Muscle layer of duodenum (tissue), 2 donors: Measurements from ENCODE around the gene TLE4.
"Not testable (repeated sequence)": the region's sequence is repeated elsewhere in the genome, so short reads cannot be mapped to it uniquely, and the experiment has no call there.

Source experiments
- H3K27ac ChIP-seq: one replicate; pipeline ENCODE4 v1.7.0; 2013; ENCODE audit warnings: mild to moderate bottlenecking, low read length
- H3K27me3 ChIP-seq: one replicate; pipeline ENCODE4 v1.7.0; 2013; ENCODE audit warnings: low read depth, mild to moderate bottlenecking, control low read depth, low read length
- H3K36me3 ChIP-seq, 2 donors: one replicate each; pipeline ENCODE4 v1.7.0; 2013; ENCODE audit warnings: low read length in 2 of 2, control low read depth in 1 of 2, mild to moderate bottlenecking in 1 of 2; ENCODE audit not compliant: insufficient read depth in 2 of 2, control insufficient read depth in 1 of 2
- H3K4me1 ChIP-seq, 2 donors: one replicate each; pipeline ENCODE4 v1.7.0; 2013; ENCODE audit warnings: low read length in 2 of 2, mild to moderate bottlenecking in 2 of 2, control low read depth in 1 of 2, moderate library complexity in 1 of 2; ENCODE audit not compliant: insufficient read depth in 2 of 2, control insufficient read depth in 1 of 2
- H3K4me3 ChIP-seq, 2 donors: one replicate each; pipeline ENCODE4 v1.7.0; 2013; ENCODE audit warnings: low read length in 2 of 2, low read depth in 1 of 2, mild to moderate bottlenecking in 1 of 2
- H3K9me3 ChIP-seq, 2 donors: one replicate each; pipeline ENCODE4 v1.7.0; 2013; ENCODE audit warnings: low read length in 2 of 2, control low read depth in 1 of 2, mild to moderate bottlenecking in 1 of 2; ENCODE audit not compliant: control insufficient read depth in 1 of 2
- donor health status: healthy.

Gene TLE4

GRCh38 chr9:79623799-79624721 lies 52.3 kb downstream of the TLE4 start:
- no peak overlapping the region for H3K4me3 ChIP-seq
- peaks cover 5 to 8% of the 10 kb centered on the region in 2 donors for H3K4me1 ChIP-seq
- no peaks in the 10 kb centered on the region for H3K27me3 ChIP-seq
- H3K9me3 ChIP-seq = no peaks in the 10 kb centered on the region
- H3K36me3 ChIP-seq = no peaks in the 10 kb centered on the region
- H3K27ac ChIP-seq = no peak overlapping the region

DNA sequence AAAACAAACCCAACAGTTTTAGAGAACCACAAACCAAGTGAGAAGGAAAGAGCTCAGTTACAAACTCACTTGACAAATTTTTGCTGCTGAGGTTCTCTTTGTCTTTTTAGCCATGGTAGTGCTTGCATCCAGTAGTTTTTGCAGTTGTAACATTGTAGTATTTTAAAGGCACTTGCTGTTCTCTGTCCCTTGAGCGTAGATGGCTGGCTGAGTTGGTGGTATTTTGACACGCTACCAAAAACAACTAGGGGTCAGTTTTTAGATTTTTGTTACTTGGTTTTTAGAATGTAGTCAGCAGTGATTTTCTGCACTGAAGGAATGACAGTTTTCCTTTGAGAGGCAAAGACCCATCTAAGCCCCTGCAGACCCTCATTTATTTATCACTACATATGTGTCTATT lies 58.0 kb downstream of the TLE4 start:
- no peaks in the 10 kb centered on the region for H3K36me3 ChIP-seq

DNA sequence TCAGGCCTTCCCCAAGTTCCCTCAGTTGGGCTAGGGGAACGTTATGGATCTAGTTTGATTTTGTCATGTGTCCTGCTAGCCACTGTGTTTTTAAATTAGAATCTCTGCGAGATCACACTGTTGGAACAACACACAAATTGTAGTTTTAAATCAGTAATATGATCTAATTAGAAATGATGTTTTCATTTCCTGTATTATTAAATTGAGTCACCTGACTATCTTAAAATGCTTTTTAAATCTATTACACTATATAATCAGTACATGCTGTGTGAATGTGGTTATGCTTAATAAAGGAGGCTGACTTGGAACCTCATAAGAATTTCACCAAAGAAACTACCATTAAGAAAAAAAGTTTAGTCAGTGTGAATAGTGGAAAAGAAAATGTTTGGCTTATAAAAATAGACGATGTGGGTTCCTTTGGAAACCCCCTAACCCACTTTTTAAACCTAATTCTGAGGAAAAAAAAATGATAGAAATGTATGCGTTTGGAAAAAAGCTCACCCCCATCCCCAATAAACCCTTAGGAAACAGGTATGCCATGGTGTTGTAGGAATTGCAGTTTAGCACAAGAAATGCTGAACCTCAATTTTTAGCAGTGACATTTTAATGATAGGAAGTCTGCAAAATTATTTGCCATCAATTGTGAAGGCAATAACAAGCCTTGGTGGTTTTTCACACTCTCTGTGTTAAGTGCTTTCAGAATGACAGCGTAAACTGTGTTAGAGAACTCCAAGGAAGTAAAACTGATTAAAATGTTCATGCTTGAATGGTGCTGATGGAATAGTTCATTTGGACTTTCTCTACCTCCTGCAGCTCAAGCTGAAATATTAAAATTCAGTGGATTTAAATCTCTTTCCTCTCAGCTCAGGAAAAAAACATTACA lies 59.0 kb downstream of the TLE4 start:
- no peaks in the 10 kb centered on the region for H3K9me3 ChIP-seq
- H3K27ac ChIP-seq = no peak overlapping the region
- no peaks in the 10 kb centered on the region for H3K27me3 ChIP-seq
- H3K36me3 ChIP-seq = no peaks in the 10 kb centered on the region
- no peaks in the 10 kb centered on the region for H3K4me1 ChIP-seq
- no peak overlapping the region for H3K4me3 ChIP-seq

More for the DNA sequence above, 58.0 kb downstream of the TLE4 start:
- Histone ChIP-seq H3K4me1 (no peaks in the 10 kb centered on the region), H3K27ac (no peak overlapping the region), H3K9me3 (no peaks in the 10 kb centered on the region), H3K4me3 (no peak overlapping the region), H3K27me3 (no peaks in the 10 kb centered on the region)

DNA sequence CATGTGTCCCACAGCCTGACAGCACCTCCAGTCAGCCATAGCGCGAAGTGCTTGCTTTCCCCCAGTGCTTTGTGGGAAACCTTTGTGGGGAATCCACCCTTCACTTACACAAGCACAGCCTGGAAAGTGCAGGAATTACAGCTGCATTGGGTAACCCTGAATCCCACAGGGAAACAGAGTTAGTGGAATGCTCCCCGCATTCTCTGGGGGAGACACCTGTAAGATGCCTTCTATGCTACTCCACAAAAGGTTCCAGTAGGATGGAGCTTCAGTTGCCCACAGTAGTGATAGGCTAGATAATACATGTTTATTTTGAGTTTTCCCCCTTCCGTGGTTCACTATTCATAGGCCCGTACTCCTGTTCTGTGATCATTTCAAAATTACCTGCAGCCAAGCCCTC lies 60.3 kb downstream of the TLE4 start:
- H3K27me3 ChIP-seq = no peaks in the 10 kb centered on the region
- H3K9me3 ChIP-seq = no peaks in the 10 kb centered on the region
- H3K4me1 ChIP-seq = no peaks in the 10 kb centered on the region
- H3K27ac ChIP-seq = no peak overlapping the region
- no peaks in the 10 kb centered on the region for H3K36me3 ChIP-seq
- H3K4me3 ChIP-seq = no peak overlapping the region

- Histone ChIP-seq H3K27me3 (no peaks in the 10 kb centered on the region), H3K4me3 (no peak overlapping the region), H3K4me1 (no peaks in the 10 kb centered on the region), H3K27ac (no peak overlapping the region), H3K9me3 (no peaks in the 10 kb centered on the region), H3K36me3 (no peaks in the 10 kb centered on the region)
These were observed 60.9 kb downstream of the TLE4 start for GRCh38 chr9:79632705-79633104.

- no peak overlapping the region for H3K4me3 ChIP-seq
- no peaks in the 10 kb centered on the region for H3K4me1 ChIP-seq
- no peaks in the 10 kb centered on the region for H3K27me3 ChIP-seq
- no peak overlapping the region for H3K27ac ChIP-seq
- H3K36me3 ChIP-seq = no peaks in the 10 kb centered on the region
- H3K9me3 ChIP-seq = no peaks in the 10 kb centered on the region
These were observed 61.8 kb downstream of the TLE4 start for GRCh38 chr9:79633558-79633957.

DNA sequence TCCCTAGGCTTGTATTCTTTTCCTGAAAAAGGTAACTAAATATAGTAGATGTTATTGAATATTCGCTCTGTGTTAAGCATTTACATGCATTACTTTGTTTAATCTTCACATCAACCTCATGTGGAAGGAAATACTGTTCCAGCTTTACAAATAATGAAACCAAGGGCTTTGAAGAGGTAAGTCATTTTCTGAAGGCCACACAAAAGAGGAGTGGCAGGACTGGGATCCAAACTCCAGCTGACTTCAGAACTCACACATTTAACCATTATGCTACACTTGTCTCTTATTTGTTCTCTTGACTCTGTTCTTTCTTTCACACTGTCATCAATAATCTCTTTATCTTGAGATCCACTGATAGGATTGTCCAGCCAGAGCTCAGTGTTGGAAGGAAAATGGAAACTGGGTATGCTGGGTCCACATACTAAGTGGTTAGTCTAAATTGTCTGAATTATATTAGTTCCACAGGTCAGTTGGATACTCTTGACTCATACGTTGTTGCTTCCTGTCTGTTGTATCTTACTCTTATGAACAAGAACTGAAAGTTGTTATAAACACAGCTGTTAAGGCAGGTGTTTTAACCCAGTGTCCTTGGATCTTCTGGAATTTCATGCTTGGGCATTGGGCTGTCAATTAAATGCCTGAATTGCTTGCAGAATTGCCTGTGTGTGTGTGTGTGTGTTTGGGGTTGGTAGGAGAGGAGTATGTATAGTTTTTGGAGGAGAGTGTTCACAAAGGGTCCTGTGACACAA lies 65.6 kb downstream of the TLE4 start:
- Histone ChIP-seq H3K4me3 (no peak overlapping the region), H3K27ac (no peak overlapping the region), H3K9me3 (no peaks in the 10 kb centered on the region), H3K4me1 (no peaks in the 10 kb centered on the region), H3K36me3 (no peaks in the 10 kb centered on the region), H3K27me3 (no peaks in the 10 kb centered on the region)

GRCh38 chr9:79638806-79639205 lies 67.0 kb downstream of the TLE4 start:
- Histone ChIP-seq H3K36me3 (peaks cover 0 to 2% of the 10 kb centered on the region in 2 donors), H3K4me1 (no peaks in the 10 kb centered on the region)

GRCh38 chr9:79639354-79639753 lies 67.6 kb downstream of the TLE4 start:
- Histone ChIP-seq H3K4me1 (peaks cover 0 to under 1% of the 10 kb centered on the region in 2 donors), H3K27me3 (no peaks in the 10 kb centered on the region), H3K4me3 (no peak overlapping the region), H3K9me3 (no peaks in the 10 kb centered on the region), H3K27ac (no peak overlapping the region), H3K36me3 (peaks cover 0 to 7% of the 10 kb centered on the region in 2 donors)

More at GRCh38 chr9:79638806-79639205, 67.0 kb downstream of the TLE4 start:
- Histone ChIP-seq H3K27me3 (no peaks in the 10 kb centered on the region), H3K4me3 (no peak overlapping the region), H3K27ac (no peak overlapping the region), H3K9me3 (no peaks in the 10 kb centered on the region)

GRCh38 chr9:79640067-79640466 lies 68.3 kb downstream of the TLE4 start:
- H3K27me3 ChIP-seq = not testable (repeated sequence)

DNA sequence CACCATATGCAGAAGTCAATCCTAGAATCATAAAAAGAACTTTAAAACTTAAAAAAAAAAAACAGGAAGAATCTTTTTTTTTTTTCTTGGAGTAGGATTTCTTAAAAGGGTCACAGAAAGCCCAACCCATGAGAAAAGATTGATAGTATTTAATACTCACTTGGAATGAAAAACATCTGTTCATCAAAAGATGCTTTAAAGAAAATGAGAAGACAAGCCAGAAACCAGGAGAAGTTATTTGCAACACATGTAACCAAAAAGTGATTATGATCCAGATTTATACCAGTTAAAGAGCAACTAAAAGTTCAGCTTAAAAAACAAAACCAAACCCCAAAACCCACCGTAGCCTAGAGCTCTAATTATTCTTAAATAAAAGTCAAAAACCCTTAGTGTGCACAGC lies 69.3 kb downstream of the TLE4 start:
- Histone ChIP-seq H3K27ac (no peak overlapping the region), H3K4me1 (peaks cover 0 to 4% of the 10 kb centered on the region in 2 donors)

More at GRCh38 chr9:79640067-79640466, 68.3 kb downstream of the TLE4 start:
- not testable (repeated sequence) for H3K4me1 ChIP-seq, H3K4me3 ChIP-seq, H3K27ac ChIP-seq, H3K9me3 ChIP-seq
- H3K36me3 ChIP-seq = peaks cover 0 to 11% of the 10 kb centered on the region in 2 donors

More for the DNA sequence above, 69.3 kb downstream of the TLE4 start:
- Histone ChIP-seq H3K36me3 (peaks cover 0 to 11% of the 10 kb centered on the region in 2 donors), H3K4me3 (no peak overlapping the region), H3K9me3 (no peaks in the 10 kb centered on the region), H3K27me3 (no peaks in the 10 kb centered on the region)
